HCT116 (cell line): Measurements from ENCODE around the gene CD2. TPM values are rescaled to one million over a fixed set of nuclear protein-coding genes. Genes with fewer than 3 reads are reported as not detected.

Source experiments
- ATAC-seq: fragments of 200-7000 bp; cut with Tn5 transposase; 2 replicates; pipeline ENCODE4 v1.9.1; 2020; ENCODE audit warnings: mild to moderate bottlenecking, moderate library complexity
- BruUV-seq: library from RNA; stranded (reverse); fragments of 400-500 nt; replicated peaks from 2 replicates; lab custom pipeline; 2021; lab: Mats Ljungman, UMichigan
- CTCF ChIA-PET: fragments of 300-600 bp; sonication (Branson Sonifier 250); formaldehyde crosslinking; loops from one replicate; lab custom pipeline; 2021; ENCODE audit warnings: antibody characterized with exemption; lab: Charles Lee
- POLR2A ChIA-PET: fragments of 300-600, 350-600 bp; sonication (Branson Sonifier 250); formaldehyde crosslinking; loops from one replicate; lab custom pipeline; 2021; ENCODE audit warnings: antibody characterized with exemption; lab: Charles Lee
- RAD21 ChIA-PET, 2 experiments: fragments of 300-600 bp; sonication (Branson Sonifier 250); formaldehyde crosslinking; loops; one replicate each; lab custom pipeline; 2023; ENCODE audit warnings: low total read pairs in 2 of 2; ENCODE audit not compliant: uncharacterized antibody in 2 of 2, unreplicated experiment in 2 of 2, low non-redundant PET in 1 of 2; lab: Charles Lee
- DNase-seq: peaks from one replicate; pipeline ENCODE4 v3.0.0-alpha.2; 2010; ENCODE audit warnings: low read depth, low spot score
- H2AFZ ChIP-seq: fragments of 200-600 bp; shearing (Covaris generic), sonication (generic); 2 replicates; pipeline ENCODE4 v1.6.1; 2017; ENCODE audit warnings: low read depth, mixed run types, mixed read lengths, antibody characterized with exemption, low read length; ENCODE audit not compliant: poor library complexity, severe bottlenecking
- H3K27ac ChIP-seq: 2 replicates; pipeline ENCODE4 v1.5.1; 2012; ENCODE audit warnings: low read depth, low read length
- H3K27me3 ChIP-seq: fragments of 200-600 bp; sonication (generic); 2 replicates; pipeline ENCODE4 v1.6.1; 2016; ENCODE audit warnings: mixed run types, low read length, mixed read lengths; ENCODE audit not compliant: insufficient read depth
- H3K36me3 ChIP-seq, 2 experiments: fragments of 200-500 bp in 1 of 2; fragments of 200-600 bp in 1 of 2; sonication (Bioruptor generic) in 1 of 2; sonication (generic) in 1 of 2; 2 replicates each; pipeline versions ENCODE4 v1.5.1 to v1.6.1; 2014 to 2016; ENCODE audit warnings: low read length in 2 of 2, inconsistent platforms in 1 of 2, mixed read lengths in 1 of 2, mixed run types in 1 of 2; ENCODE audit not compliant: insufficient read depth in 2 of 2, control insufficient read depth in 1 of 2
- H3K4me1 ChIP-seq, 2 experiments: fragments of 200-600 bp in 1 of 2; sonication (generic) in 1 of 2; 2 replicates each; pipeline versions ENCODE4 v1.5.1 to v1.6.1; 2012 to 2017; ENCODE audit warnings: low read length in 2 of 2, inconsistent platforms in 1 of 2, mild to moderate bottlenecking in 1 of 2, mixed read lengths in 1 of 2, mixed run types in 1 of 2, moderate library complexity in 1 of 2; ENCODE audit not compliant: insufficient read depth in 2 of 2, control insufficient read depth in 1 of 2
- H3K4me2 ChIP-seq: fragments of 200-600 bp; sonication (generic); 2 replicates; pipeline ENCODE4 v1.6.1; 2017; ENCODE audit warnings: mixed run types, low read length, mixed read lengths
- H3K4me3 ChIP-seq, 2 experiments: fragments of 200-600 bp in 1 of 2; sonication (generic) in 1 of 2; replicated peaks in 1 of 2; 2 replicates each; pipeline ENCODE4 v1.5.1; 2011 to 2016; ENCODE audit warnings: low read length in 2 of 2, control low read depth in 1 of 2, low read depth in 1 of 2, mild to moderate bottlenecking in 1 of 2, mixed read lengths in 1 of 2, mixed run types in 1 of 2
- H3K79me2 ChIP-seq: fragments of 200-600 bp; sonication (generic); 2 replicates; pipeline ENCODE4 v1.6.1; 2017; ENCODE audit warnings: mild to moderate bottlenecking, mixed run types, low read length, moderate library complexity, mixed read lengths; ENCODE audit not compliant: insufficient read depth
- H3K9ac ChIP-seq: fragments of 200-600 bp; sonication (generic); 2 replicates; pipeline ENCODE4 v1.6.1; 2016; ENCODE audit warnings: low read length, mixed read lengths
- H3K9me2 ChIP-seq: fragments of 200-600 bp; sonication (generic), shearing (Covaris generic); 2 replicates; pipeline ENCODE4 v1.6.1; 2017; ENCODE audit warnings: mixed run types, mild to moderate bottlenecking, moderate library complexity; ENCODE audit not compliant: insufficient read depth
- H3K9me3 ChIP-seq, 2 experiments: fragments of 200-500 bp in 1 of 2; fragments of 200-600 bp in 1 of 2; sonication (Bioruptor generic) in 1 of 2; sonication (generic) in 1 of 2; 2 replicates each; pipeline ENCODE4 v1.6.1; 2014 to 2017; ENCODE audit warnings: low read length in 2 of 2, mixed read lengths in 2 of 2, inconsistent platforms in 1 of 2, low read depth in 1 of 2, mild to moderate bottlenecking in 1 of 2, mixed run types in 1 of 2, moderate library complexity in 1 of 2; ENCODE audit not compliant: control insufficient read depth in 1 of 2, insufficient read depth in 1 of 2
- H4K20me1 ChIP-seq: fragments of 200-600 bp; sonication (generic), shearing (Covaris generic); 2 replicates; pipeline ENCODE4 v1.6.1; 2017; ENCODE audit warnings: mixed run types, mild to moderate bottlenecking, moderate library complexity; ENCODE audit not compliant: insufficient read depth
- ATF3 ChIP-seq: IDR thresholded peaks from 2 replicates; pipeline ENCODE4 v1.6.1; 2012
- CEBPB ChIP-seq: IDR thresholded peaks from 2 replicates; pipeline ENCODE4 v1.6.1; 2012; ENCODE audit warnings: low read depth
- CTCF ChIP-seq, 3 experiments: fragments of 200-600 bp in 1 of 3; sonication (generic) in 1 of 3; IDR thresholded peaks in 2 of 3; conservative IDR thresholded peaks in 1 of 3; 2 replicates each; pipeline ENCODE4 v1.5.1; 2012 to 2017; ENCODE audit warnings: low read depth in 2 of 3, low read length in 2 of 3, antibody characterized with exemption in 1 of 3, borderline replicate concordance in 1 of 3, control low read depth in 1 of 3, mild to moderate bottlenecking in 1 of 3, mixed read lengths in 1 of 3, mixed run types in 1 of 3, moderate library complexity in 1 of 3; ENCODE audit not compliant: insufficient read depth in 1 of 3
- EGR1 ChIP-seq: IDR thresholded peaks from 2 replicates; pipeline ENCODE4 v1.6.1; 2012; ENCODE audit warnings: low read depth
- ELF1 ChIP-seq: IDR thresholded peaks from 2 replicates; pipeline ENCODE4 v1.6.1; 2012; ENCODE audit warnings: low read depth, borderline replicate concordance
- EZH2phosphoT487 ChIP-seq: fragments of 200-600 bp; IDR thresholded peaks from 2 replicates; pipeline ENCODE4 v1.6.1; 2018; ENCODE audit warnings: antibody characterized with exemption, borderline replicate concordance
- FOSL1 ChIP-seq: IDR thresholded peaks from 2 replicates; pipeline ENCODE4 v1.6.1; 2012; ENCODE audit warnings: low read depth
- JUND ChIP-seq: IDR thresholded peaks from 2 replicates; pipeline ENCODE4 v1.6.1; 2012
- POLR2A ChIP-seq: IDR thresholded peaks from 2 replicates; pipeline ENCODE4 v1.7.0; 2011; ENCODE audit warnings: borderline replicate concordance; ENCODE audit not compliant: insufficient read depth, insufficient read length; ENCODE audit errors: extremely low read depth
- POLR2AphosphoS5 ChIP-seq: IDR thresholded peaks from 2 replicates; pipeline ENCODE4 v1.6.1; 2011; ENCODE audit warnings: mild to moderate bottlenecking, low read depth, low read length, moderate library complexity
- REST ChIP-seq: IDR thresholded peaks from 2 replicates; pipeline ENCODE4 v1.6.1; 2012; ENCODE audit warnings: low read depth
- SIN3A ChIP-seq: IDR thresholded peaks from 2 replicates; pipeline ENCODE4 v1.6.1; 2012; ENCODE audit warnings: low read depth
- SP1 ChIP-seq: IDR thresholded peaks from 2 replicates; pipeline ENCODE4 v1.6.1; 2012; ENCODE audit warnings: low read depth
- SRF ChIP-seq: IDR thresholded peaks from 2 replicates; pipeline ENCODE4 v1.6.1; 2012; ENCODE audit warnings: low read depth
- TCF7L2 ChIP-seq: IDR thresholded peaks from 2 replicates; pipeline ENCODE4 v1.7.0; 2011; ENCODE audit warnings: borderline replicate concordance, inconsistent platforms; ENCODE audit not compliant: insufficient read depth, insufficient read length; ENCODE audit errors: extremely low read depth
- ZFX ChIP-seq: fragments of 450-650 bp; IDR thresholded peaks from 2 replicates; pipeline ENCODE4 v1.6.1; 2017
- ZNF274 ChIP-seq: fragments of 200-500 bp; sonication (Bioruptor generic); IDR thresholded peaks from 2 replicates; pipeline ENCODE4 v1.6.1; 2014; ENCODE audit warnings: mild to moderate bottlenecking, low read depth, low read length, inconsistent platforms
- intact Hi-C: fragments of 100-400 bp; cut with micrococcal nuclease; formaldehyde crosslinking; loops from 2 replicates; pipeline ENCODE4 v1.10.0; 2022
- total RNA-seq: library from RNA; stranded (reverse); gene quantifications from one replicate; pipeline ENCODE4 v1.2.1, GENCODE V29; 2021; ENCODE audit not compliant: unreplicated experiment

The CD2 gene
- total RNA-seq, 1 experiment from 2014 or later, result 0.57 TPM

GRCh38 chr1:116738673-116739370, 15.4 kb upstream of the CD2 start:
- Histone ChIP-seq H3K9ac (no peak overlapping the region), H3K4me3 (no peak overlapping the region), H3K79me2 (no peaks in the 10 kb centered on the region), H3K9me2 (no peaks in the 10 kb centered on the region), H3K9me3 (peaks cover 6 to 11% of the 10 kb centered on the region in 2 experiments; a peak in 2 of 4 replicates), H3K4me2 (no peak overlapping the region), H2AFZ (no peak overlapping the region), H4K20me1 (no peaks in the 10 kb centered on the region), H3K4me1 (no peaks in the 10 kb centered on the region), H3K36me3 (no peaks in the 10 kb centered on the region), H3K27ac (no peak overlapping the region), H3K27me3 (no peaks in the 10 kb centered on the region)
- intact Hi-C loops, result loop anchor here (5.0 to 10.0 kb wide), 2 partner anchors 143 to 196 kb away; no protein-coding TSS in a partner anchor
- ChIA-PET RAD21 (no interaction called here), CTCF (interaction anchor here (1.9 to 4.3 kb wide), 2 partner anchors 12 to 390 kb away, joined by 7 to 28 read pairs; no protein-coding TSS in a partner anchor), POLR2A (no interaction called here)
- BruUV-seq, result no TSS peak
- DNase-seq, result no peak
- no peak for ATAC-seq
- no peak for TF ChIP-seq TCF7L2
- no peak for TF ChIP-seq ELF1
- TF ChIP-seq ATF3, result no peak
- no peak for TF ChIP-seq EGR1
- no peak for TF ChIP-seq SIN3A
- no peak for TF ChIP-seq JUND
- no peak for TF ChIP-seq CEBPB
- TF ChIP-seq POLR2A, result no peak
- no peak for TF ChIP-seq ZNF274
- no peak for TF ChIP-seq ZFX
- no peak for TF ChIP-seq EZH2phosphoT487
- TF ChIP-seq FOSL1, result no peak
- TF ChIP-seq REST, result no peak
- TF ChIP-seq SRF, result no peak
- no peak for TF ChIP-seq POLR2AphosphoS5
- TF ChIP-seq SP1, result no peak
- no peak for TF ChIP-seq CTCF (IDR thresholded peaks at IDR 0.05 in 2 of 3, conservative IDR thresholded peaks at IDR 0.05 in 1 of 3; ENCODE audit: borderline replicate concordance in 1 of 3, insufficient read depth in 1 of 3, low read depth in 2 of 3, low read length in 2 of 3)
